NCI-H82 (cell line): ENCODE measurements around the gene ACY1.
A peak's percentile ranks its signal among the peaks of the same experiment; 100 is the strongest.
"Not testable (repeated sequence)": the region's sequence is repeated elsewhere in the genome, so short reads cannot be mapped to it uniquely, and the experiment has no call there.

Experiments used
- DNase-seq: peaks from one replicate; lab custom pipeline; 2025; lab: John Stamatoyannopoulos, UW

The ACY1 gene

DNA sequence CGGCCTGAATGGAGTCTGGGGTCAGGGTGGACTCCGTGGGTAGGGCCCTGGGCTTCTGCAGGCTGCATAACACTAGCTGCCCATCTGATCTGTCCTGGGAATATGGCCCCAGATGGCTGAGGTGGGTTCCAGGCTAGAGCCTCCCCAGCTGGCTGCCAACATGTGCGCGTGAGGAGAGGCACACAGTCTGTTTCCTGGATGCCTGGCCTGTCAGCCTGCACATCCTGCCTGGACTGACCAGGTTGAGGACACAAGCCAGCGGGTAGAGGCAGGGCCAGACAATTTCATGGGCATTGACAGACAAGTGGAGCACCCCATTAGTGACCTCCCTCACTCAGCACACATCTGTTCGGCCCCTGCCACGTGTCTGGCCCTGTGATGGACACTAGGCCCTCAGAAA is 42.1 kb downstream of the ACY1 start:
- DNase-seq, result peak; percentile 71

DNA sequence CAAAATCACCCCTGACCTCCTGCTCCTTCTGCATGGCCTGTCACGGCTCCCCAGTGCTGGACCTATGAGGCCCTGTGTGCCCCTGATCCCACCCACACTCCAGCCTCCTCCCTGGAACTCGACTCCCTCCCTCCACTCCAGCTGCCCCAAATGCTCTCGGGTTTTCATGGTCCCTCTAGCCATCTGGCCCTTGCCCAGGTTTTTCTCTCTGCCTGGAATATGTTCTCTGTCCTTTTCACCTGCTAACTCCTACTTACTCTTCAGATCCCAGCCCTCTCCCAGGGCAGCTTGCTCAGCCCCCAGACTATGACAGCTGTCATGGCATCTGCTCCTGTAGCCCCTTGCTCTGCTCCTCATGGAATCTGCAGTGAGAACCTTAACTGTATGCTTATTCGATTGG is 42.7 kb downstream of the ACY1 start:
- peak; percentile 95 for DNase-seq

DNA sequence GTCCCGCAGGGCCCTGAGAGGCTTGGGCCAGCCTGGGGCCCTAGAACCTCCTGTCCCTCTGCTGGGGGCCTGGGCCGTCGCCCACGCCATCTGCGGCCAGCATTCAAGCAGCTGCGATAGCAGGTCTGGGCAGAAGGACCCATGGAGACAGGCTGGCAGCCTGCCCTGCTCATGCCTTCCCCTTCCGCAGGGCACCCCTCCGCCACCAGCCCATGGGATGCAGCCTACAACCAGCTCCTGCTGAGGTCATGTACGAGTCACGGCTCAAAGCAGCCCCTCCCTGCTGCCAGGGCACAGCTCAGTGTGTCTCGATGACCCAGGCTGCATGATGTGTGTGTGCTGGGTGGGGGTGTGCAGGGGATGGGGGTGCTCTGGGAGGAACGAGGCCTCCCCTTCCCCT is 45.2 kb downstream of the ACY1 start:
- no peak for DNase-seq

DNA sequence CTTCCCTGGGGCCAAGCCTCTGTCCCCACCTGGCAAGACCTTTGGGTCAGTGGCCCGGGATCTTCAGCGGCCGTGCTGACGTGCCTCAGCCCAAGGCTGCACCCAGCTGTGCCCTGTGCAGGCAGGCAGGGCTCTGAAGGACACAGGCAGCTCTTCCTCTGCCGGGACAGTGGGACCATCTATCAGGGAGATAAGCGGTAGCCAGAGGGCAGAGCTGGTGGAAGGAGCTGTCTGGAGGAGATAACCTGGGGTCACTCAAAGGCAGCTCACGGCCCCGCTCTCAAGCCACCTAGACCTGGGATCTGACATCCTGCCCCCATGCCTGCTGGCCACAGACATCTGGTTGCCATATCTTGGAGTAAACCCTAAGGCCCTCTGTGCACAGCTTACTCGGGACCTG is 45.7 kb downstream of the ACY1 start:
- no peak for DNase-seq

DNA sequence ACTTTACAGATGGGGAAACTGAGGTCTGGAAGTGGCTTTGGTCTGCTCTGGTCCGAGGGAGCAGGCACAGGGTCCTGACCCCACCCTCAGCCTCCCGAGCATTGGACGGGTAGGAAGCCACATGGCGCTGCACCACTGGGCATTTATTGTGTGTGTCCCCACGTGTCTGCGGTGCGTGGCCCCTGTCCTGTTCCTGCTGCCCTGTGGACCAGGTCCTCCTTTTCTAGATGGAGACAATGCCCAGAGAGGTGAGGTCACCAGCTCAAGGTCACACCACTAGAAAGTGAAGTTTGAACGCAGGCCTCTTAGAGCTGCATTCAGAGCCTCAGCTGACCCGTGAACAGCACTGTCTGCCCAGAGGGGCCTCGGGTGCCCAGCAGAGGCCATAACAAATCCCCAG is 46.2 kb downstream of the ACY1 start:
- DNase-seq, result no peak

DNA sequence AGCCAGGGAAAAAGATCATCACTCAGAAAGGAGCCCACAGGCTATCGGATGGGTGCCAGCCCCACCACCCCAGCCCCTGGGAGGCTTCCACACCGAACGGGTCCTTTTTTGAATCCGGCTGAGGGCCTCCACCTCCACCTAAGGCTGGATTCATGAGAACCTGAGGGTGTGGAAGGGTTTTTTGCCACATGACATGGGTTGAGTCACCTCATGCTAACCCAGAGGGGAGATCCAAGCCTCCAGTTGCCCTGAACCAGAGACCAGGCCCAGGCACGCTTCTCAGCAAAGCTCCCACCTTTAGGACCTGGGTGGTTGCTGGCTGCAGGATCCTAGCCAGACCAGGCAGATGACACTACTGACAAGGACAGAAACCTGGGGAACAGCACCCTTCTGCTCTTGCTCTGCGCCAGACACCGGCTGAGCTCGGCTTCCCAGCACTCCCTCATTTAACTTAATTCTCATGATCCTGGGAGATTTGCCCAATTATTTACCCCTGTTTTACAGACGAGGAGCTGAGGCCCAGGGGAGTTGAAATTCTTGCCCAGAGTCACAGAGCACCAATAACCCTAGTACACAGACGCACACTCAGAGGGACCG is 47.5 kb downstream of the ACY1 start:
- no peak for DNase-seq

DNA sequence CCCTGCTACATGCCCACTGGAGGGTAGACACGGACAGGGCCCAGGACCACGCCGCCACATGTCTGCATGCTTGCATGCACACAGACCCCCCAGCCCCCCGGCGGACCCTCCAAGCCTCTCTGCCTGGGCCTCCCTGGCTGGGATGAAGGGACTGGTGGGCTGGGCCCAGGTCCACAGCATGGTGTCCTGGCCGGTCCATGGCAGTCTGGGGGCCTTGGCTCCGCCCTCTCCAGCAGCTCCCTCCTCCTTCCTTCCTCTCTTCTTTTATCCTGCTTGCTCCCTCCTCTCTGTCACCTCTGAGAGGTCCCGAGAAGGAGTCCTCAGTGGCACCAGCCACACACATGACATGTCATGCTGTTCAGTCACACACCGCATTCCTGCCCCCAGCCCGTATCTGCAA is 48.6 kb downstream of the ACY1 start:
- no peak for DNase-seq

DNA sequence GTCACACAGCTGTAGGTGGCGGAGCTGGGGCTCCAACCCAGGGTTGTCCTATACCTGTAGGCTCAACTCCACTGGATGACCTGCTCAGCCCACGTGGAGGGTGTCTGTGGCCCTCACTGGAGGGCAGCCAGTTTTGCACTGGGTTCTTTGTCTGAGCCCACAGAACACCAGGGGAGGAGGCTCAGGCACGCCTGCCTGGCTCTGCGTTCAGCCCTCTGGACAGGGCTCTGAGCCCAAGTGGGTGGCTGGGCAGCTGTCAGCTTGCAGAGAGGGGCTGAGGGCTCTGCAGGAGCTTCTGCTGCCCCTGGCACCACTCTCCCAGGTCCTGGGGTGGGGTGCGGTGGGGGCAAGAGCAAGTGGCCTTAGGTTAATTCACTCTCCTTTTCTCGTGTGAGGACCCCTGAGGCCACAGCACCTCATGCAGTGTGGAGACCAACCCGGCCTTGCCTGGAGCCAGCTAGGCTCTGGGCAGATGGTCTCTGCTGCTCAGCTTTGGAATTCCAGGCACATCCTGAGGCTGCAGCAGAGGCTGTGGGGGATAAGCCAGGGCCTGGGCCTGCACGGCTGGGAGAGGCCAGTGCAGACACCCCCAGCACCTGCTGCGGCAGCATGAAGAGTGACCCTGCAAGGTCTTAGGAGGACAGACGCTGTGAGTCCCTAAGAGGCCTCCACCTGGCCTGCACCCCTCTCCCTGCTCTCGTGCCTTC is 49.5 kb downstream of the ACY1 start:
- DNase-seq, result peak; percentile 90

DNA sequence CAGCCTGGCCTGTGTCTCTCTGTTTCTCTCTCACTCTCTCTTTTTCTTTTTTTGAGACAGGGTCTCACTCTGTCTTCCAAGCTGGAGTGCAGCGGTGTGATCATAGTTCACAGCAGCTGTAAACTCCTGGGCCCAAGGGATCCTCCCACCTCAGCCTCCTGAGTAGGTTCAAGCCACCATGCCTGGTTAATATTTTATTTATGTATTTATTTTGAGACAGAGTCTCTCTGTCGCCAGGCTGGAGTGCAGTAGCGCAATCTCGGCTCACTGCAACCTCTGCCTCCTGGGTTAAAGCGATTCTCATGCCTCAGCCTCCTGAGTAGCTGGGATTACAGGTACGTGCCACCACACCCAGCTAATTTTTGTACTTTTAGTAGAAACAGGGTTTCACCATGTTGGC is 50.4 kb downstream of the ACY1 start:
- DNase-seq, result not testable (repeated sequence)

DNA sequence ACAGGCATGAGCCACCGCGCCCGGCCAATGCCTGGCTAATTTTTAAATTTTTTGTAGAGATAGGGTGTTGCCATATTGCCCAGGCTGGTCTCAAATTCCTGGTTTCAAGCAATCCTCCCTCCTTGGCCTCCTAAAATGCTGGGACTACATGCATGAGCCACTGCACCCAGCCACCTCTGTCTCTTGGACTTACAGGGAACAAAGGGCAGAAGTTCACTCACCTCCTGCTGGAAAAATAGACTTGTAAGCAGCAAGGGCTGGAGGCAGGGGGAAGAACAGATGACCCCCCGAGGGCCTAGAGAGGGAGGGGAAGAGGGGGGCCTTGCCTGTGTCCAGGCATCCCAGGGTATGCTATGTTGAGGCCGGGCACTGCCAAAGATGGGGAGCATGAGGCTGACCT is 50.9 kb downstream of the ACY1 start:
- DNase-seq, result no peak

DNA sequence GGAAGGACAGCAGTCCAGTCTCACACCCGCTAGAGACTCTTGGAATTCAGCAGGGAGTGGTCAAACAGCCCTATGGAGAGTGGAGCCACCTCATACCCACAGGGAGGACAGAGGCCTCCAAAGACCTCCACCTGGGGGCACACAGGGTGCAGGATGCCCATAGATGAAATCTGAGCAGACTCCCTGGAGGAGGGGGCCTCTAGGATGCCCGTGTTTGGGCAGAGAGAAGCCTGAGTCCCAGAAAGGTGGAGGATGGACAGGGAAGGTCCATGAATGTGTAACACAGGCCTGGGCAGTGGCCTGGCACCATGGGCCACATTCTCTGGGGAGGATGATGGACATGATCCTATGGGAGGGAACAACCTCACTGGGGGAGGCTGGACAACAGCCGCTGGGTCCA is 51.3 kb downstream of the ACY1 start:
- no peak for DNase-seq

DNA sequence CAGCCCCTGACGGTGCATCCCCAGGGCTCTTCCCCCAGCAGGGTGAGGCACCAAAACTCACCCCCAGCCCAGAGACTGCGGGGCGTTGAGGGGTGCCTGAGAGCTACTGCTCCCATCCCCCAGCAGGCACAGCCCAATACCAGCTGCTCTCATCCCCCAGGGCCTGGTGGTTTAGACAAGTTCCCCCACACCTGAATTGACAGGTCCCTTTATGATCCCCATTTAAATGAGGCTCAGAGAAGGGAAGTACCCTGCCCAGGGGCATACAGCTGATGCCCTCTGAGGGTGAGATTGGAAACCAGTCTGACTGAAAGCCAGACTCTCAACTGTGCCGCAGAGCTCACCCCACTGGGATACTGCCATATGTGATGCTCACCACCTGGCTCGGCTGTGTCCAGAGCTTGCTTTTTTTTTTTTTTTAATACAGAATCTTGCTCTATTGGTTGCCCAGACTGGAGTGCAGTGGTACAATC is 52.9 kb downstream of the ACY1 start:
- DNase-seq, result no peak

DNA sequence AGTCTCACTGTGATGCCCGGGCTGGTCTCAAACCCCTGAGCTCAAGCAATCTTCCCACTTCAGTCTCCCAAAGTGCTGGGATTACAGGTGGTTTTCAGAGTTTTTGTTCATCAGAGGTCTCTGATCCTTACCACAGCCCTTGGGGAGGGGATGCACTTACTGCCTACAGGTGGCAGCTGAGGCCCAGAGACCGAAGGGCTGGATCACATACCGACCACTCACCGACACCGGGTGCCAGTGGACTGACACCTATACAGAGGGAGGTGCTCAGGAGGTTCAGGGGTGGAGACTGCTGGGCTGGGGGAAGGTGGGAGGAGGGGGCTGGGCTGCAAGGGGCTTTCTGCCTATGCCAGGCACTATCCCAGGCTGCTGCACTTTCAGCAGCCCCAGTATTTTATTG is 53.5 kb downstream of the ACY1 start:
- DNase-seq, result peak; percentile 42

DNA sequence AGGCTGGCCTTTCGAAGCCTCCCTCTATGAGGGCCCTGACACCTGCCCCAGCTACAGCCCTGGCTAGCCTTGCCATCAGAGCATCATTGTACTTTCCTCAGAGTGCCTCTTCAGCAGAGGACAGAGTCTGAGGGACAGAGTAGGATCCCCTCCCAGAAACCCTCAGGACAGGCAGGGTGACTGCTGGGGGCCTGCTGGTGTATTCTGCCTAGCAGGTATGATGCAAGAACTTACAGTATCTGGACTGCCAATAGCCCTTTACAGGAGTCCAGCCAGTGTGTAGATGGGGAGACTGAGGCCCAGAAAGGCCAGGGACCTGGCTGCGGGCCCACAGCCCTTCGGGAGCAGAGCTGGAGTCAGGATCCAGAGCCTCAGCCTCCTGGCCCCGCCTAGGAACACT is 54.0 kb downstream of the ACY1 start:
- no peak for DNase-seq

DNA sequence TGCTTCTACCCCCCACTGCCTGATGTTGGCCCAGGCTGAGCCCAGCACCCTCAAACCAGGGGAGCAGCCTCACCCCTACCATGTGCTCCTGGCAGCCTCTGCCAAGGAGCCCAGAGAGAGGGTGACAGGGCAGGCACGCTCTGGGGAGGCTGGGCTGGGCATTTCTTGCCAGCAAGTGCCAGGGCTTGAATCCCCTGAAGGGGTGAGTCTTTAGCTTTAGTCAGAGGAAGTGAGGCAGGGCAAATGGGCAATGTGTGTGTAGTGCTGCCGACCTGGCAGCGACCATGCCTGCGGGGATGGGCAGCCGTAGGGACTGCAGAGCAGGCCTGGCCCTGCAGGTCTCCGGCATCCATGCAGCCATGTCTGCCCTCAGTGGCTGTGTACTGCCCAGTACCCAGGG is 54.9 kb downstream of the ACY1 start:
- no peak for DNase-seq
